Stimulated activated CD8-positive, alpha-beta memory T cell treated with anti-CD3 and anti-CD28 coated beads, Interleukin-7, amount 100 ng/mL, for 1 hour (primary cell): ENCODE results near the gene PHETA1.
"Not testable (repeated sequence)": the region's sequence is repeated elsewhere in the genome, so short reads cannot be mapped to it uniquely, and the experiment has no call there.

Source experiments
- DNase-seq, 2 donors: peaks; one replicate each; pipeline ENCODE4 v3.0.0-alpha.2; 2020; ENCODE audit warnings: low read depth in 2 of 2

PHETA1 gene

DNA sequence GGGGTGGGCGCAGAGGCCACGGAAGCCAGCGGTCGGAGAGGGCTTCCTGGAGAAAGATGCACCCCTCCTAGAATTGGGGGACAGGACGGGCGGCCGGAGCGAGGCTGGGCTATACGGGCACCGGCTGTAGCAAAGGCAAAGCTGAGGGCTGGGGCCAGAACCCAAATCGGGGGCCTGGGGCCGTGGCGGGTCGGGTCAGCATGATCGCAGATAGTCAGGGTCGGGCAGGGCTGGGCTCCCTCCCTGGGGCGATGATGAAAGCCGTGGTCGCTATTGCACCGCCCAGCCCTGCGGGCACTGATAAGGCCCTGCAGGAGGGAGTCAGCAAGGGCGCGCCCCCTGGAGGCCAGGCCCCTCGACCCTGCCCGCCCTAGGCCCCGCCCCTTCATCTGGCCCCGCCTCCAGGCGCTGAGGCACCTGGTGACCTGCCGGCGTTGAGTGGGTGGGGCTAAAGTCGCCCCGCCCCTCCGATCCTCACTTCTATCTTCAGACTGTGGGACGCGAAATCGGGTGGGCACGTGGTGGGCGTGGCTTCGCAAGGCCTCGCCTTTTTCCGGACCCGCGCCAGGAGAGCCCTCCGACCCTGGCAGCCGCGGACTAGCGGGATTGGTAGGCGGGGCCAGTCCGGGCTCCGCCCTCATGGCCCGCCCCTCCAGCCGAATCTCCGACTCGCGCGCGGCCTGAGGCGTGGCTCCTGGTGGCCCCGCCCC lies 36.4 kb upstream of the PHETA1 start:
- DNase-seq: peak; percentile 97 to 98

GRCh38 chr12:111404362-111405148 lies 35.7 kb upstream of the PHETA1 start:
- DNase-seq: no peak

GRCh38 chr12:111402490-111402824 lies 33.6 kb upstream of the PHETA1 start:
- not testable (repeated sequence) for DNase-seq

- no peak for DNase-seq
Observed at GRCh38 chr12:111401167-111401605, 32.3 kb upstream of the PHETA1 start.

GRCh38 chr12:111399741-111400404 lies 31.0 kb upstream of the PHETA1 start:
- not testable (repeated sequence) for DNase-seq

- no peak for DNase-seq
Observed at GRCh38 chr12:111398530-111398929, 29.6 kb upstream of the PHETA1 start.

DNA sequence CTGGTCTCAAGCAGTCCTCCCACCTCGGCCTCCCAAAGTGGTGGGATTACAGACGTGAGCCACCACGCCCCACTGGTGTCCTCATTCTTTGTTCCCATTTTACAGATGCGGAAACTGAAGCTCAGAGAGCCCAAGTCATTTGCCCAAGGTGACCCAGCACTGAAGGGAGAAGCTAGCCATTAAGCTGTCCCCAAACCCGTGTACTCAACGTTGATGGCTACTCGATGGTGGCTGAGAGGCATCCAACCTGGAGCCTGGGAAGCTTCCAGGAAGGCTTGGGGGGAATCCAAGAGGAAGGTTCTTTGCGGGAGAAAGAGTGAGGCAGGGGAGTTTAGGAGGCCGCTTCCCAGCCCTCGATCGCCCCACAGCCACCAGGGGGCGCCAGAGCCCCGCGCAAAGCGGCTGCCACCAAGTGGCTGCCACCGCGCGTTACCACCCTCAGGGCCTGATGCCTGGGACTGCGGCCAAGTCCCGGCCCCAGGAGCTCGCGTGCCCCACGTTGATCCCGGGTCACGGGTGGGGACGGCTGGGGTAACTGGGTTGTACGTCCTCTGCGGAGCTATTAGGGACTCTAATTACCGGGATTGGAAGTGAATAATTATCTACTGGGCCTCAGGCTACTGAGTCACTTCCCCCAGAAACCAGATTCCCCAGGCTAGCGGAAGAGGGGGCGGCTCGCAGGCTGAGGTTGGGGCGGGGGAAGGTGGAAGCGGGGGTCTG lies 28.0 kb upstream of the PHETA1 start:
- peak; percentile 75 to 85 for DNase-seq

GRCh38 chr12:111396271-111396670 lies 27.4 kb upstream of the PHETA1 start:
- not testable (repeated sequence) for DNase-seq

- no peak for DNase-seq
Observed at GRCh38 chr12:111395336-111396187, 26.7 kb upstream of the PHETA1 start.

- DNase-seq: no peak
Observed at GRCh38 chr12:111394480-111394879, 25.6 kb upstream of the PHETA1 start.

GRCh38 chr12:111393700-111394300 lies 24.9 kb upstream of the PHETA1 start:
- no peak for DNase-seq

DNA sequence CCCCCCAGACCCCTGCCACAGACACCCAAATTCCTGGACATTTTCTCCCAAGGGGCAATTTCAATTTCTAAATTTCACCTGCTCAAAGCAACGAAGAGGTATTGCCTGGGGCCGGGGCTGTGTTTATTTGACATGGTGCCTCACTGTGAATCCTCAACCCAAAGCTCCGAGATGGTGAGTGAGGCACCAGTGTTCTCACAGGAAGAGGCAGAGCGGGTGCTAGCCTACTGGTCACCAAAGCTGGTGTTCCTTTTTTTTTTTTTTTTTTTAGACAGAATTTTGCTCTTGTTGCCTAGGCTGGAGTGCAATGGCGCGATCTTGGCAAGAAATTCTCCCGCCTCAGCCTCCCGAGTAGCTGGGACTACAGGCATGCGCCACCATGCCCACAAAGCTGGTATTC lies 22.0 kb upstream of the PHETA1 start:
- DNase-seq: no peak

GRCh38 chr12:111389635-111390034 lies 20.7 kb upstream of the PHETA1 start:
- DNase-seq: no peak

- no peak for DNase-seq
Observed at GRCh38 chr12:111387747-111388323, 18.9 kb upstream of the PHETA1 start.

DNA sequence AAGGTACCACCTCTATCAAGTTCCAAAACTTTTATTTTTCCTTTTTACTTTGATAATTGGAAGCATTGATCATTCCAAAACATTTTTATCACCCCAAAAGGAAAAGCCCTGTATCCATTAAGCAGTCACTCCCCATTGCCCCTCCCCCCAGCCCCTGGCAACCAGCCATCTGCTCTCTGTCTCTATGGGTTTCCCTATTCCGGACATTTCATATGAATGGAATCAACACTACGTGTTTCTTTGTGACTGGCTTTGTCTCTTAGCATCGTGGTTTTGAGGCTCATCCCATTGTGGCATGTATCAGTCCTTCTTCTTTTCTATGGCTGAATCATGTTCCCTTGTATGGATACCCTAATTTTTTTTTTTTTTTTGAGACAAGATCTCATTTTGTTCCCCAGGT lies 18.0 kb upstream of the PHETA1 start:
- no peak for DNase-seq

DNA sequence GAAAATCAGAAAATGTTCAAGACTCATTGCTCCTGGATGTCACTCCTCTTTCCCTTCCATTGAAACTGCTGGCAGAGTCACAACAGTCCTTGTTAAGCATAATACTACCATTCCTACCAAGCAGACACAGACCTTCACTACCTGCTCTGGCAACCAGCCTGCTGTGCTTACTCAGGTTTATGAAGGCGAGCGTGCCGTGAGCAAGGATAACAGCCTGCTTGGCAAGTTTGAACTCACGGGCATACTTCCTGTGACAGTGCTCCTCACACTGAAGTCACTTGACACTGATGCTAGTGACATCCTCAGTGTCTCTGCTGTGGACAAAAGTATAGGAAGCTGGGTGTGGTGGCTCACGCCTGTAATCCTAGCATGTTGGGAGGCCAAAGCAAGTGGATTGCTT lies 15.7 kb upstream of the PHETA1 start:
- DNase-seq: no peak

DNA sequence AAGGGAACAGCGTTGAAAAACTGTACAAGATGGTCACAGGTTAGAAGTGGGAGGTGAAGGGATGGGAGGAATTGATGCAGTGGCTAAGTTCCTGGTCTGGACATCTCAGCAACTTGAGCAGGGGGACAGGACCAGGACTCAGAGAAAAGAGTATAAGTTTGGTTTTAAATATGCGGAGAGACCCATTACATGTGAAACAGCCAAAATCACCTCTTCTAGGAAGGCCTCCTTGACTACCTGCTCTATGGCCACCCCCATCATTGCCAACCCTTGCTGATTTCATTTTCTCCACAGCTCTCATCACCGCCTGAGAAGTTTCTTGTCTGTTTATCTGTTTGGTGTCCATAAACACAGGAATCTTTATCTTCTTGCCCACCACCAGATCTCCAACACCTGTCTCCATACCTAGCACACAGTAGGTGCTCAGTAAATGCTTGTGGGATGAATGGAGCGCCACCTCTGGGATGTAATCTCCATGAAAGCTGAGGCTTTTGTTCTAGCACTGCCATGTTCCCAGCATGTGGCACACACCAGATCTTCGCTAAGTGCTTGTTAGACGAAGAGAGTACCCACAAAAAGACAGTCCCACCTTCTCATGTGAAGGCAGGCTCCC lies 11.2 kb upstream of the PHETA1 start:
- no peak for DNase-seq

GRCh38 chr12:111377440-111377839 lies 8.5 kb upstream of the PHETA1 start:
- DNase-seq: no peak

DNA sequence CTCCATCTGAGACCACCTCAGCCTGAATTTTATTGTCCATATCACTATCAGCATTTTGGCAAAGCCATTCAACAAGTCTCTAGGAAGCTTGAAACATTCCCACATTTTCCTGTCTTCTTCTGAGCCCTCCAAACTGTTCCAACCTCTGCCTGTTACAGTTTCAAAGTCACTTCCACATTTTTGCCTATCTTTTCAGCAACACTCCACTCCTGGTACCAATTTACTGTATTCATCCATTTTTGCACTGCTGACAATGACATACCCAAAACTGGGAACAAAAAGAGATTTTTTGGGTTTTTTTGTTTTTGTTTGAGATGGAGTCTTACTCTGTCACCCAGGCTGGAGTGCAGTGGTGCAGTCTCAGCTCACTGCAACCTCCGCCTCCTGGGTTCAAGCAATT lies 4.3 kb upstream of the PHETA1 start:
- not testable (repeated sequence) for DNase-seq
